GM18520 (cell line): Measurements from ENCODE around the gene ANKRD31.
A peak's percentile ranks its signal among the peaks of the same experiment; 100 is the strongest.
"Not testable (repeated sequence)": the region's sequence is repeated elsewhere in the genome, so short reads cannot be mapped to it uniquely, and the experiment has no call there.

Experiments used
- ATAC-seq: cut with Tn5 transposase; IDR thresholded peaks from one replicate; pipeline ENCODE4 v1.9.1; 2021; ENCODE audit not compliant: unreplicated experiment

Gene ANKRD31, protein sequence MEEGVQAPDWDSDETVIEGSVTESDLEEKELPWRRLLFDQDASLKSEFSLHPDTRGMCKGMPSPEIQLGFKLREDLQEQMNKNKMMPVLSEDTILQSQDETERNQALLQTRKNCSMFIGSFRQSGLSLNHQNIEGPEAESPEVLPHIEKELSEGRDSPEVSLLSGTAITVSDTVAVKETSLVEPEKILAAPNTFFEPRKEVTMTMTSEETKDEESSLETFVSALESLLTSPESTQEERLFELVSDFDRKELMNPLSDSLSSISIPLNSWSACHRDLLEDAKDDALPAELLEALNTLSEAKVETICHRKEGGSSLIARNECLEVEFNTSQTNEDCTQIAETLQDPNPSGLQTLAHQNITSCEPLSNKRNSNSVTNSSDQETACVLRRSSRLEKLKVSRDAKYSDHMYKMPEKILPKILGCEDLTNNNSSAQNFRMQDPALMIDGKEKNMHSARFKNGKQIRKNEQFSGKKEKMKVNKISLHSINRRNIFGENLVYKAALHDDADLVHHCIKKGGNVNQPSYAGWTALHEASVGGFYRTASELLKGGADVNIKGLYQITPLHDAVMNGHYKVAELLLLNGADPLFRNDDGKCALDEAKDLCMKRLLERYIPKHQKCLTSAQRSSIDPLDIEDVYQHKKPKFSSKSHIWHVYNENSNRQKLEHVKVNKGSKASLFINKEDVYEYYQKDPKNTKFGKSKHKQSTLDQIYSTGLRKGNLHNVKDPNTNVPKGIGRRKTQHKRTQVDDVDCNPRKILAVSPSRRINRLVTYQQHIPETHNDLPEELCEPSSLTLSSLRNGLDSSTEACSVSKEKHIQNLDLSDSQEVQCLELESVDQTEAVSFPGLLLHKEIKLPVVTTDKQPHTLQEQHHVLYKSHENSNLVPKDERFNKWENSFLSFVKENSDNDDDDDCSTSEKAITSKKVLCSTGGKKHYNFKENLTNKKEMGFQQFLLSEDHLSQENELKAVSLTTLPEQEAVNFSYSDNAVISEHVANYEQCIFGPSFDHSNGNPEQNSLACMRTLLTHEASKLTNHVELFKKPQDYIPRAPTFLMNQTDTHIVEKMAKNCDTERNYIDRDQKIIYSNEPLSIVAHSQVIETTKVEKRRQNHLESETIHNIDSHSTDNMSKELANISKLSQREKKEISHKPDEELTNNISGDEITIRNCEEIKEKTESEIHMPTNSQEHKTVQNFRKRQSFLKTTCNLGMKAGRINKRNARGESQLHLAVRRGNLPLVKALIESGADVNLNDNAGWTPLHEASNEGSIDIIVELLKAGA (N-terminal part only)

DNA sequence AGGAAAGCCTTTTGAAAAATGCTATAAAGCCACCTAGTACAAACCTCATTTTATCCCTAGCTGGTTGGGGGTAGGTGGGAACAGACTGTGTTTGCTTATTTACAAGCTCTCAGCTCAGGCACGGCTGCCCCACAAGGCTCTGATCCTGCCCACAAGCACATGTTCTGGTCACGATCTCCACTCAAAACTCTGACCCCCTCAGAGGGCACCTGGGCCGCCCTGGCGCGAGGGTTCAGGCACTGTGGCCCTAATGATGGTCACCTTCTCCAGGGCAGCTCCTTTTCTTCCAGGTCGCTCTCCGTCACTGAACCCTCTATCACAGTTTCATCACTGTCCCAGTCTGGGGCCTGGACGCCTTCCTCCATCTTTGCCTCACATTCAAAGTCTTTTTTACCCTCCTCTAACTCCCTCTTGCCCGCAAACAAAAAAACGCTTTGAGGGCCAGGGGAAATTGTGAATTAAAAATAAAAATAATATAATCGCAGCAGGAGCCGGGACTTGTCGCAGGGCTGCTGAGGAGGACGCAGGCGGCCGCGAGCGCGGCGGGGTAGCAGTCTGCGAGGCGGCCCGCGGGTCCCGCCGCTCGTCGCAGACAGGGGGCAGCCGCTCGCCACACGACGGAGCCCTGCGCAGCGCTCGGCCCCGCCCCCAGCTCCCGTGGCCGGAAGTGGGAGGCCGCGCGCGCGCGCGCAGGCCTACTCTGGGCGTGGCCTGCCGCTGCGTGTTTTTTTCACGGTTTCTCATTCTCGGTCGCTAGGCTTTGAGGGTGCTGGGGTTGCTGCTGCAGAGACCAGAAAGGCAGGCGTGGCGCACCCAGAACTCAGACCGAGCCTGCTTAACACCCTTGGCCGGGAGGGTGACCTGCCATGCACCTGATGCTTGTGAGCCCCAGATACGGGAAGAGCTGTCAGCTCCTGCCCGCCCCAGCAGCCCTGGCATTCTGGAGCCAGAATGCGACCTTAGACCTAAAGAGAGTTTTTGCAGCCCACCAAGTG lies at the start of gene ANKRD31:
ANKRD31 (minus strand) TSS at position 557 of the 995 bp plus-strand sequence; CDS start at position 365, 192 bp downstream.
- ATAC-seq = peak; percentile 94

DNA sequence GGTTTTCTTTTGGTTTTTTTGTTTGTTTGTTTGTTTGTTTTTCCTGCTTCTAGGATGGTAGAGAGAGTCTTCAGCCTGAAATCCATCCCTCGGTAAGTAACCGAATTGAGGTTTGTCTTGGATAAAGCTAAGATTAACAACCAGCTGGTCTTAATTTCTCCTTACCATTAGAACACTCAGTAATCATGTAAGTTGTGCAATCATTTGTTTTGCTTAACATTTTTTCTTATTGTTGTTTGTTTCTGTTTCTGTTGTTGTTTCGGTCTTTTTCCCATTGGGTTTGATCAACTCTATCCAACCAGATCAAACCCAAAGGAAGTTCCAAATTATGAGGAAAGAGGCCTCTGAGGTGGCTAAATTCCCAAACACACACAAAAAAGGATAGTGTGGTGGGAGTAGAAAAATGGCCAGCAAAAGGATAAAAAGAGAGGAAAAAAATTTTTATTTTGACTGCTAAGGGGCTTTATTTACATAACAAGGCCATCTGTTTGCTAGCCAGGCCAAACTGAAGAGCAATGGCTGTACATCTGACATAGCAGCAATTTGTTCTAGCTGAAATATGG lies 49.6 kb upstream of the ANKRD31 start:
- ATAC-seq = no peak

DNA sequence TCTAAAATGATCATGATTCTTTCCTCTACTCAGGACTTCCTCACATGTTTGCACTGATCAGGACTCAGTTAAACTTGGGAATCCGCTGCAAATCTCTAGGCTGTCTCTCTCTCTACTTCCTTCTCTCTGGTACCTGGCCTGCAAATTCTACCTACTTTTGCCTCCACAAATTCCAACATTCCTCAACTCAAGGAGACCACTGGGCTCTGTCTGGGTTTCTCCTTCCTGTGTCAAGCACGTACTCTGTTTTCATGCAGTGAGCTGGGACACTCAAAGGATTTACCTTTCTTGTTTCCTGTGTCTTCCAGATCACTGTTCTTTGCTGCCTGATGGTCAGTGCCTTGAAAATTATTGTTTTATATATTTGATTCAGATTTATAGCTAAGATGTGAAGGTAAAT lies 45.9 kb upstream of the ANKRD31 start:
- no peak for ATAC-seq

DNA sequence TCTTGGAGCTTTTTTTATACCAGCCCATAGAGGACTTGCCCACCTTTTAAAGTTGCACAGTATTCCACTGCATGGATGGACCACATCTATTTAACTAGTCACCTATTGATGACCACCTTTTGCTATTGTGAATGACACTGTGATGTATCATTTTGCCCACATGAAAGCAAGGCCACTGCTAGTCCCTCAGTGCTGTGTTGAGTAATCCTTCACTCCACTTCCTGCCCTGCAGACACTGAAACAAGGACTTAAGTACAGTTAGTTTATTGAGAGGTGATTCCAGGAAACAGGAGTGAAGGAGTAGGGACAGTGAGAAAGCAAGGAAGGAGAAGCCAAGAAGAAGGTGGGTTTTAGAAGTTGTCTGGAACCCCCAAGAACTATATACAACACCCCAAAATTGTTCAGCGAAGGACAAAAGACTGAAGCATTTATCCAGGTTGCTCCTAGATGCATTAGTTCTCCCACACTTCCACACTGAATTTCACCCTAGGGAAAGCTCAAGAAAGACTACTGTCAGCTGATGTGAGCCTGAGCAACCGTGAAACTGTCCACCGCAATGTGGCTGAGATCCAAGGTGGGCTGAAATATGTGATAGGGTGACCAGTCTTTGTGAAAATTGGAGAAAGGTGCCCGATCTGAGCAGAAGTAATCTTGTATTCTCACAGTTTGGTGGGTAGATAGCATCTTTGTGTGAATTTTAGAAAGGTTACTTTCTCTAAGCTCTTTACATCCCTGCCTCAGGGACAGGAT lies 45.2 kb upstream of the ANKRD31 start:
- no peak for ATAC-seq

DNA sequence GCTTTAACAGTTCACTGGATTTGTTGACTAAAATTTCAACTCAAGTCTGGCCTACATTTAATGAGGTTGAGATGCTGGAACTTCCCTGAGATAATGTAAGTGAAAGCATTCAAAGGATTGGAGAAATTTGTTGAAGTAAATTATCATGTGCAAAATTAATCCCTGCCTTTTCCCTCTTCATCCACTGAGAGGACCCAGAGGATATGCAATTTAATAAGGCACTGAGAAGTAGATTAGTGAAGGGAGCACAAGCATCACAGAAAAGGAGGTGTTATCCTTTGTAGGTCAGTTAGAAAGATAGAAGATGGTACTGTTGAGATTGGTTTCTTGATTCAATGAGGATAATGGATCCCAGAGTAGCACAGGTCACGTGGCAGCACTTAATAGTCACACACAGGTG lies 42.6 kb upstream of the ANKRD31 start:
- no peak for ATAC-seq

DNA sequence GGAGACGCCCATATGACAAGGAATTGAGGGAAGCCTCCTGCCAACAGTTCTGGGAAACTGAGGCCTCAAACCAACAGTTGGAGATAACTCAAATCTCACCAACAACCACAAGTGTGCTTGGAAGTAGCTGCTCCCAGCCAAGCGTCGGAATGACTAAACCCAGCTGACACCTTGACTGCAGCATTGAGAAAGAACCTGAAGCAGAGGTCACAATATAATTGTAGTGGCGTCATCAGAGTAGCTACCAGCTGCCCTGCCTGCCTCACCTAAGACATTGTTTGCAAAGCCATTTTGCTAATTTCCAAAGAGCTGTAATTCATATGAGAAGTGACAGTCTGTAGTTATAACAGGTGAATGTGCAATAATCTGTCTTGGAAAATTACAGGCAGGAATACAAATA lies 40.8 kb upstream of the ANKRD31 start:
- ATAC-seq = no peak

DNA sequence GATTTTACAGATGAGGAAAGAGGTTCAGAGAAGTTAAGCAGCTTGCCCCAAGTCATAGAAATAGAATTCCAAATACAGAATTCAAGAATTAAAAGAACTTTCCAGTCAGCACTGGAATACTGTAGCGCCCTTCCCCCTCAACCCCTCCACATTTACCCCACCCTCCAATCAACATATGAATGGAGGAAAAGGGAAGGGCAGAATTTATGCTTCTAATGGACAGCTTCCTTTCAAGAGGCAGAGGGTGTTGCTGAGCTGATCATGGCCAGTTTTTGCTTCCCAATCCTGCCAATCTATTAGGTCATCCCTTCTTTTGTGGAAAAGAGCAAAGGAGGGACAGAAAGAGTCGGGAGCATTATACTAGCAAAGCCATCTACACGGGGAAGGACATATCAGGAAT lies 39.1 kb upstream of the ANKRD31 start:
- no peak for ATAC-seq

DNA sequence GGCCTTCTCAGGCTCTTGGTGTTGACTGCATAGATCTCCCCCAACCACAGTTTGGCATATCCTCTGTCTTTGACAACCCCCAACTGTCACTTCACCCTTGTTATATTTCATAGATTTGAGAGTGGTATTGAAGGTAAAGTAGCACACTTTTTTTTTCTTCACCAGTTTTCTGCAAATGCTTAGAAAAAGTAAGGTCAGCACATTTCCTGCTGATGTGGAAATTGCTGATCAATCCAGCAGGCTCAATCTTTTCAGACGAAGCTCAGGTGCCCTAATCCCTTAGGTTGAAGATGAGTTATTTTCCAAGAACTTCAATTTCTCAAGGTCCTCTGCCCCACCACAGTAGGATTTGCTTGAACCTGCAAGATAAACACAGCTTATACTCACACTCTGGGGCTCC lies 38.5 kb upstream of the ANKRD31 start:
- no peak for ATAC-seq

DNA sequence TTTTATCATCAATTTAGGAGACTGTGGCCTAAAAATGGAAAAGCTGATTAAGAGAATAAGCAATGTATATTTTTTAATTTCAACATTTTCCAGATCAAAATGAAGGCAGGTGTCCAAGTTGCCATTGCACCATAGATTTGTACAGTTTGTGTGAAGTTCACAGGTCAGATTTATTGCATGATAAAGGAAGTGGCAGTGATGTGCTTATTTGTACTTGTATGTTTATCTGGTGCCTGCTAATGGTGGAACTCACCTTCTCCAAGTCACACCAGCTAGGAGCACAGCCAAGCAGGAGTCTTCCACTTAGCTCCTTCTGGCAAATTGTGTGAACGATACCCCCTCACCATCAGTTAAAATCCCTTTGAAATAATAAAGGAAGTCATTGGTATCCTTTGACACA lies 37.8 kb upstream of the ANKRD31 start:
- no peak for ATAC-seq

DNA sequence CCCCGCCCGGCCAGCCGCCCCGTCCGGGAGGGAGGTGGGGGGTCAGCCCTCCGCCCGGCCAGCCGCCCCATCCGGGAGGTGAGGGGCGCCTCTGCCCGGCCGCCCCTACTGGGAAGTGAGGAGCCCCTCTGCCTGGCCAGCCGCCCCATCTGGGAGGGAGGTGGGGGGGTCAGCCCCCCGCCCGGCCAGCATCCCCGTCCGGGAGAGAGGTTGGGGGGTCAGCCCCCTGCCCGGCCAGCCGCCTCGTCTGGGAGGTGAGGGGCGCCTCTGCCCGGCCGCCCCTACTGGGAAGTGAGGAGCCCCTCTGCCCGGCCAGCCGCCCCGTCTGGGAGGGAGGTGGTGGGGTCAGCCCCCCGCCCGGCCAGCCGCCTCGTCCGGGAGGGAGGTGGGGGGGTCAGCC lies 33.9 kb upstream of the ANKRD31 start:
- not testable (repeated sequence) for ATAC-seq

DNA sequence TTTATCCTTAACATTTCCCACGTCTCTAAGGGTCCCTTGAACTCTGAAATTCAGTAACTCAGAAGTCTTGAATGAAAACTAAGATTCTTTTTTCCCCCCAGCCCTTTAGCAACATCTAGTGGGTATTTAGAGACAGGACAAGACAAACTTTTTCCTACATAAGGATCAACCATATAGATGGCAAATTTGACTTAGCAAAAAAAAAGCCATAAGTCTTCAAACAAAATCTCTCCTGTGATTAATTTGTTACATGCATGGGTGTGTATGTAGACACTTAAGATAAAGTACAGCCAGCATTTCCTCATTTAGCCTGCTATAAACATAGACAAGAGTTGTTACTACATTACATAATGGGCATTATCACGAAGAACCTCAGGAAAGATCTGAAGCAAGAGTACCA lies 29.1 kb upstream of the ANKRD31 start:
- no peak for ATAC-seq

DNA sequence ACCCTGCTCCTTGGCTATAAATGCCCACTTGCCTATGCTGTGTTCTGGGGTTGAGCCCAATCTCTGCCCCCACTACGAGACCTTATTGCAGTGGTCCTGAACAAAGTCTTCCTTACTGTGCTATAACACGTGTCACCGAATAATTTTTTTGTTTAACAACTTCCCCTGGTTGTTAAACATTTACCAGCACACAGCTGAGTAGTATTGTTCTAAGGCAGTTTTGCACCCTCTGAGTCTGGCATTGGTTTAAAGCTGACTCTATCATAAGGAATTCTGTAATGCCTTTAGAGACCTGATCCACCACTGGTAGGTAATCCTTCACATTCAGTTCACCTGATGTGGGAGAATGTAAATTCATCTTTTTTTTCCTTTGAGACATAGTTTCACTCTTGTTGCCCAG lies 25.6 kb upstream of the ANKRD31 start:
- no peak for ATAC-seq

DNA sequence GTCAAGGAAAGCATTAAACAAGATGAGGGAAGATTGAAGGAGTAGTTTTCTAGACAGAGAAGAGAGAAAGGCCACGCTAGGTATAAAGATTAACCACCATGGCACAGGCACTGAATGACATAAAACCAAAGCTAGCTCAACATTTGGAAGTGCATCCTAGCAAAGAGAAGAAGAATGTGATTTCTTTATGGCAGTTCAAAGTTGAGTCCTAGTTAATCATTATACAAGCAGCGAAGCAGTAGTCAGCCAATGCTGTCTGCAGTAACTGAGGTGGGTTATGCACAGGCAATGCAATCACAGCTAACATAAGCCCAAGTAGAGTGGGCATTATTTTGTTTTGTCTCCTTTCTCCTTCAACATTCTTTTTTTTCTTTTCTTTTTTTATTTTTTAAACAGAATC lies 24.0 kb upstream of the ANKRD31 start:
- no peak for ATAC-seq

DNA sequence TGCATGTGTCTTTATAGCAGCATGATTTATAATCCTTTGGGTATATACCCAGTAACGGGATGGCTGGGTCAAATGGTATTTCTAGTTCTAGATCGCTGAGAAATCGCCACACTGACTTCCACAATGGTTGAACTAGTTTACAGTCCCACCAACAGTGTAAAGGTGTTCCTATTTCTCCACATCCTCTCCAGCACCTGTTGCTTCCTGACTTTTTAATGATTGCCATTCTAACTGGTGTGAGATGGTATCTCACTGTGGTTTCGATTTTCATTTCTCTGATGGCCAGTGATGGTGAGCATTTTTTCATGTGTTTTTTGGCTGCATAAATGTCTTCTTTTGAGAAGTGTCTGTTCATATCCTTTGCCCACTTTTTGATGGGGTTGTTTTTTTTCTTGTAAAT lies 13.8 kb upstream of the ANKRD31 start:
- not testable (repeated sequence) for ATAC-seq

DNA sequence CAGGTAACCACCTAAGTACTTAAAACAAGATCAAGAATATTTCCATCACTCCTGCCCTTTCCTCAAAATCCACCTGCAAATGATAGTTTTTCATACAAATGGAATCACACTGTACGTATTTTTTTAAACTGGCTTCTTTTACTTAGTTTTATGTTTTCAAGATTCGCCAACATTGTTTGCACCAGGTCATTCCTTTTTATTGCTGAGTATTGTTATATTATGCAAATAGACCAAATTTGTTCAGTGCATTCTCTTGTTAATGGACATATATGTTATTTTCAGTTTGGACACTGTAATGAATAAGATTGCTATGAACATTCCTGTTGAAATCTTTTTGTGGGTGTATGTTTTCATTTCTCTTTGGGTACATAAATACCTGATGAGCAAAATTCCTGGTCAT lies 8.3 kb upstream of the ANKRD31 start:
- no peak for ATAC-seq

DNA sequence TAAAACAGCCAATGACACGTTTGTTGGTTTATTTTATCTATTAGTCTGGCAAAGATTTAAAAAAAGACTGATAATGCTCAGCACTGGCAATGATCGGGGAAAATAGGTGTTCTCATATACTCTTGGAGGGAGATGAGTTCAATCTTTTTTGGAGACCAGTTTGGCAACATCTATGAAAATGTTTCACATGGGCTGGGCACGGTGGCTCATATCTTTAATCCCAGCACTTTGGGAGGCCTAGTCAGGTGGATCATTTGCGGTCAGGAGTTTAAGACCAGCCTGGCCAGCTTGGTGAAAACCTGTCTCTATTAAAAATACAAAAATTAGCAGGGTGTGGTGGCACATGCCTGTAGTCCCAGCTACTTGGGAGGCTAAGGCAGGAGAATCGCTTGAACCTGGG lies 6.8 kb upstream of the ANKRD31 start:
- ATAC-seq = no peak

DNA sequence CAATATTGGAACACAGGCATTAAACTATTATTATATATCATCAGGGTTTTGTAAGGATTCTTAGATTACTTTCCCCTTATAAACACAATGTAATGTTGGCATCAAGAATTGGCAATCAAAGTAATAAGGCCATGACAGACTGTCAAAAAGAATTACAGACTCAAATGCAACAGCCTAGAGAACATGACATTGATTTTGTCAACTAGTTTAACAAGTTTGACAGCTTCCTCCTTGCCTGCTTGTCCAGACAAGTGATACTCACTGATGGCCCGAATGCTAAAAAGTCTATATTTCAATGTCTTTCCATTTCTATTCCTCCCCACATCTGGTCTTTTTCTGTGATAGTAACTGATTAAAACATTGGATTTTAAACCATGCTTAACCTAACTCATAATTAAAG lies 6.4 kb upstream of the ANKRD31 start:
- no peak for ATAC-seq

DNA sequence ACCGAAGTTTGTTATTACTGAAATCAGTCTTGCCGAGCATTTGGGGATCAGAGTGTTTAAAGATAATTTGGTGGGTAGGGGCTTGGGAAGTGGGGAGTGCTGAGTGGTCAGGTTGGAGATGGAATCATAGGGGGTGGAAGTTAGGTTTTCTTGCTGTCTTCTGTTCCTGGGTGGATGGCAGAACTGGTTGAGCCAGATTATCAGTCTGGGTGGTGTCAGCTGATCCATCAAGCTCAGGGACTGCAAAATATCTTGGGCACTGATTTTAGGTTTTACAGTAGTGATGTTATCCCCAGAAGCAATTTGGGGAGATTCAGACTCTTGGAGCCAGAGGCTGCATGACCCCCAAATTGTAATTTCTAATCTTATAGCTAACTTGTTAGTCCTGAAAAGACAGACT lies 5.4 kb upstream of the ANKRD31 start:
- ATAC-seq = no peak

DNA sequence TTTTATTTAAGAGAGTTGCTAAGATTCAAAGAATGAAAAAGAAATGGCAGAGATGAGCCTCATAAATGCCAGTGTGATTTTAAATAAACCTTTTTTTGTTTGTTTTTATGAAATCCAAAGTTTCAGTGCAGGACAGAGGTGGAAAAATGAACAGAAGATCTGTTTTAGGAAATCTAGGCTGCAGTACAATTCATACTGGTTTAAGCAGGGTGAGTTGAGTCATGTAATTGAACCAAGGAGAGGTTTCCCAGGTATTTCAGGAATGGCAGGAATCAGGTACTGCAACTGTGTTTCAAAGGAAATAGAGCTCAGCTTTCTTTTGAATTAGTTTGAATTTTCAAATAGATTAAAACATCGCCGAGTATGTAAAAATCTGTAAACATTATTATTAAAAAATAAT lies 3.0 kb upstream of the ANKRD31 start:
- no peak for ATAC-seq
